H1 (cell line): ENCODE data around the gene CAVIN1. TPM values are rescaled to one million over a fixed set of nuclear protein-coding genes. Genes with fewer than 3 reads are reported as not detected.

Source experiments
- BACH1 ChIP-seq: IDR thresholded peaks from 2 replicates; pipeline ENCODE4 v1.6.1; 2012; ENCODE audit warnings: low read length, improper control_type of control experiment
- CBX8 ChIP-seq: fragments of 300-800, 300-1000 bp; sonication (generic); IDR thresholded peaks from 2 replicates; pipeline ENCODE4 v1.7.1; 2016; ENCODE audit warnings: low read depth, low read length, borderline replicate concordance
- CHD7 ChIP-seq: fragments of 300-600 bp; sonication (generic); IDR thresholded peaks from 2 replicates; pipeline ENCODE4 v1.7.1; 2012; ENCODE audit warnings: low read length, moderate library complexity, mild to moderate bottlenecking, inconsistent platforms; ENCODE audit not compliant: insufficient replicate concordance
- E2F6 ChIP-seq: IDR thresholded peaks from 2 replicates; pipeline ENCODE4 v1.6.1; 2012; ENCODE audit warnings: inconsistent platforms
- KDM1A ChIP-seq: fragments of 200-600, 300-600 bp; sonication (generic); IDR thresholded peaks from 2 replicates; pipeline ENCODE4 v1.7.1; 2016; ENCODE audit warnings: mild to moderate bottlenecking, low read length, borderline replicate concordance
- MAFK ChIP-seq: IDR thresholded peaks from 2 replicates; pipeline ENCODE4 v1.6.1; 2012; ENCODE audit warnings: low read depth, mild to moderate bottlenecking, improper control_type of control experiment, low read length
- PHF8 ChIP-seq: fragments of 200-600 bp; sonication (generic); conservative IDR thresholded peaks from 2 replicates; pipeline ENCODE4 v1.7.1; 2012; ENCODE audit warnings: low read depth, mild to moderate bottlenecking, inconsistent platforms, low read length, moderate library complexity
- RFX5 ChIP-seq: IDR thresholded peaks from 2 replicates; pipeline ENCODE4 v1.6.1; 2011; ENCODE audit warnings: low read depth, low read length, improper control_type of control experiment, borderline replicate concordance
- SIX5 ChIP-seq: IDR thresholded peaks from 2 replicates; pipeline ENCODE4 v1.6.1; 2011; ENCODE audit warnings: mild to moderate bottlenecking, low read depth, low read length
- SP4 ChIP-seq: IDR thresholded peaks from 2 replicates; pipeline ENCODE4 v1.6.1; 2012; ENCODE audit warnings: low read length, inconsistent platforms
- TAF1 ChIP-seq: IDR thresholded peaks from 2 replicates; pipeline ENCODE4 v1.6.1; 2011; ENCODE audit warnings: mild to moderate bottlenecking, low read depth, low read length
- polyA plus RNA-seq, 7 experiments: library from polyadenylated mRNA; depleted of rRNA in 3 of 7; stranded (reverse) in 5 of 7; unstranded in 2 of 7; fragments of >200 nt in 5 of 7; fragments of 200-250 nt in 2 of 7; gene quantifications; 1 replicate in 5 of 7; 2 replicates in 1 of 7; 4 replicates in 1 of 7; pipeline versions ENCODE4 v1.2.1 to v1.2.3, GENCODE V29; 2011 to 2013; ENCODE audit warnings: missing spikeins in 2 of 7, mixed read lengths in 2 of 7
- total RNA-seq: library from RNA; stranded (reverse); fragmentation: NEBNext Ultra II Directional; extraction: Animal tissue kit (Norgen Biotek cat#: 25700); gene quantifications from 2 replicates; pipeline ENCODE4 v1.2.1, GENCODE V29; 2021

The CAVIN1 gene
- total and polyA plus RNA-seq, 2 of the 8 experiments (the other 6 are each of a cell fraction or from before 2014, with no cell fraction given): 16.2 to 41.6 TPM

GRCh38 chr17:42459801-42460281 is 36.8 kb upstream of the CAVIN1 start (continued):
- TF ChIP-seq CHD7 (no peak), MAFK (no peak), TAF1 (no peak), RFX5 (peak; percentile 48; the same call in 1 of the 2 replicates), SIX5 (no peak), PHF8 (no peak), SP4 (no peak), BACH1 (0 out of 2 replicates have a peak, but pooled peaks have one; percentile 22), E2F6 (no peak), CBX8 (no peak), KDM1A (no peak)
